CD14-positive monocyte (primary cell): ENCODE measurements around the gene GRID2. TPM values are rescaled to one million over a fixed set of nuclear protein-coding genes. Genes with fewer than 3 reads are reported as not detected.

ENCODE experiments used
- DNase-seq, 3 donors: peaks; one replicate each; pipeline ENCODE4 v3.0.0-alpha.2; 2011 to 2022
- H2AFZ ChIP-seq: 2 replicates; pipeline ENCODE4 v1.6.0; 2012; ENCODE audit warnings: mild to moderate bottlenecking, low read depth, low read length, inconsistent platforms; ENCODE audit not compliant: insufficient read depth, poor library complexity, severe bottlenecking
- H3K27ac ChIP-seq, 2 donors: 1 replicate in 1 of 2; 2 replicates in 1 of 2; pipeline ENCODE4 v1.5.1; 2012 to 2013; ENCODE audit warnings: low read length in 2 of 2, control low read depth in 1 of 2, inconsistent platforms in 1 of 2, low read depth in 1 of 2, mild to moderate bottlenecking in 1 of 2
- H3K27me3 ChIP-seq, 2 donors: one replicate each; pipeline versions ENCODE4 v1.6.0 to v1.6.1; 2011 to 2013; ENCODE audit warnings: low read length in 2 of 2; ENCODE audit not compliant: control insufficient read depth in 2 of 2, insufficient read depth in 2 of 2
- H3K36me3 ChIP-seq, 2 donors: replicated peaks in 1 of 2; 1 replicate in 1 of 2; 2 replicates in 1 of 2; pipeline versions ENCODE4 v1.5.1 to v1.6.1; 2012 to 2013; ENCODE audit warnings: low read length in 2 of 2, control low read depth in 1 of 2, inconsistent platforms in 1 of 2, mild to moderate bottlenecking in 1 of 2; ENCODE audit not compliant: insufficient read depth in 2 of 2, control insufficient read depth in 1 of 2
- H3K4me1 ChIP-seq, 2 donors: 1 replicate in 1 of 2; 2 replicates in 1 of 2; pipeline versions ENCODE4 v1.5.1 to v1.6.1; 2012 to 2013; ENCODE audit warnings: low read length in 2 of 2, control low read depth in 1 of 2, inconsistent platforms in 1 of 2, mild to moderate bottlenecking in 1 of 2, moderate library complexity in 1 of 2; ENCODE audit not compliant: insufficient read depth in 2 of 2, control insufficient read depth in 1 of 2
- H3K4me2 ChIP-seq: replicated peaks from 2 replicates; pipeline ENCODE3; 2012; ENCODE audit warnings: low read length, moderate library complexity, mild to moderate bottlenecking; ENCODE audit not compliant: poor library complexity, severe bottlenecking; ENCODE audit errors: extremely low read depth
- H3K4me3 ChIP-seq, 3 experiments: fragments of 200-600 bp in 1 of 3; sonication (generic) in 1 of 3; replicated peaks in 1 of 3; 1 replicate in 2 of 3; 2 replicates in 1 of 3; pipeline ENCODE4 v1.5.1; 2011 to 2013; ENCODE audit warnings: low read length in 3 of 3, mild to moderate bottlenecking in 3 of 3, control low read depth in 2 of 3, low read depth in 2 of 3, inconsistent platforms in 1 of 3, moderate library complexity in 1 of 3
- H3K79me2 ChIP-seq: 2 replicates; pipeline ENCODE4 v1.6.0; 2012; ENCODE audit warnings: mild to moderate bottlenecking, control low read depth, inconsistent platforms, low read length, moderate library complexity; ENCODE audit not compliant: insufficient read depth
- H3K9ac ChIP-seq: 2 replicates; pipeline ENCODE4 v1.6.0; 2017; ENCODE audit warnings: low read length, mild to moderate bottlenecking; ENCODE audit not compliant: insufficient read depth, poor library complexity, severe bottlenecking
- H3K9me3 ChIP-seq, 2 donors: replicated peaks in 1 of 2; 1 replicate in 1 of 2; 2 replicates in 1 of 2; pipeline versions ENCODE4 v1.5.1 to v1.6.1; 2012 to 2013; ENCODE audit warnings: low read length in 2 of 2, control low read depth in 1 of 2; ENCODE audit not compliant: control insufficient read depth in 1 of 2, insufficient read depth in 1 of 2
- H4K20me1 ChIP-seq: 2 replicates; pipeline ENCODE4 v1.6.0; 2012; ENCODE audit warnings: mild to moderate bottlenecking, low read length, control low read depth, moderate library complexity; ENCODE audit not compliant: insufficient read depth
- H3K27ac Mint-ChIP-seq, 7 donors: one replicate each; pipeline ENCODE4 v1.8.0; 2020; ENCODE audit warnings: mild to moderate bottlenecking in 7 of 7, mixed read lengths in 7 of 7, moderate library complexity in 6 of 7, inconsistent platforms in 2 of 7
- H3K27me3 Mint-ChIP-seq, 3 donors: one replicate each; pipeline ENCODE4 v1.8.0; 2021 to 2022; ENCODE audit warnings: low read depth in 3 of 3, mild to moderate bottlenecking in 3 of 3, mixed read lengths in 3 of 3, moderate library complexity in 3 of 3, inconsistent platforms in 1 of 3
- H3K36me3 Mint-ChIP-seq, 2 donors: one replicate each; pipeline ENCODE4 v1.8.0; 2020; ENCODE audit warnings: mixed read lengths in 2 of 2, inconsistent platforms in 1 of 2, mild to moderate bottlenecking in 1 of 2
- H3K4me1 Mint-ChIP-seq: one replicate; pipeline ENCODE4 v1.8.0; 2020; ENCODE audit warnings: mild to moderate bottlenecking, mixed read lengths
- H3K4me3 Mint-ChIP-seq, 2 donors: one replicate each; pipeline ENCODE4 v1.8.0; 2020; ENCODE audit warnings: mild to moderate bottlenecking in 2 of 2, mixed read lengths in 2 of 2, moderate library complexity in 1 of 2
- H3K9me3 Mint-ChIP-seq, 7 donors: one replicate each; pipeline ENCODE4 v1.8.0; 2020 to 2022; ENCODE audit warnings: mixed read lengths in 7 of 7, mild to moderate bottlenecking in 6 of 7, moderate library complexity in 6 of 7, inconsistent platforms in 2 of 7
- WGBS: methylation state at CpG from one replicate; pipeline ENCODE4 v1.1.5; 2013; ENCODE audit warnings: missing lambda C conversion rate; ENCODE audit not compliant: insufficient coverage; 5-methylcytosine and 5-hydroxymethylcytosine counted together
- intact Hi-C, 2 donors: fragments of 100-400 bp; cut with micrococcal nuclease; formaldehyde crosslinking; loops; one replicate each; pipeline versions ENCODE4 v1.15.0 to v1.15.1; 2023
- polyA plus RNA-seq, 3 donors: library from polyadenylated mRNA; depleted of rRNA in 1 of 3; unstranded in 2 of 3; stranded (reverse) in 1 of 3; fragments of 300-500 nt in 2 of 3; fragments of >200 nt in 1 of 3; fragmentation: Illumina TruSeq in 2 of 3; gene quantifications; 1 replicate in 2 of 3; 2 replicates in 1 of 3; pipeline ENCODE4 v1.2.3, GENCODE V29; 2012 to 2021
- TF ChIP-seq, protein P1 (sequence below): fragments of 200-600 bp; IDR thresholded peaks from one replicate; pipeline ENCODE4 v1.8.0; 2022; ENCODE audit warnings: antibody characterized with exemption, mild to moderate bottlenecking

Gene GRID2
- polyA plus RNA-seq, 3 donors, result not detected

DNA sequence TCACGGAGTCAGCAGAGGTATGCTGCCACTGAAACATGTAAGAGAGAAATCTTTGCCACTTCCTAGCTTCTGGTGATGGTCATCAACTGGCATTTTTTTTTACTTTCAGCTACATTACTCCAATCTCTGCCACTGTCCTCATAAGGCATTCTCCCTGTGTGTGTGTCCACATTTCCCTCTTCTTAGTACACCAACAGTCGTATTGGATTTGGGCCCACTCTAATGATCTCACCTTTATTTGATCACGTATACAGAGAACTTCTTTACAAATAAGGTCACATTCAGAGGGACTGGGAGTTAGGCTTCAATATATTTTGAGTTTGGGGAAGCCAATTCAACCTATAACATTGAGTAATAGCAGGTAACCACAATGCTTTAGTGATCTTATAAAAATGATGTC lies 649.1 kb downstream of the GRID2 start:
- intact Hi-C loops, result no loop called here
- Histone ChIP-seq H4K20me1 (no peaks in the 10 kb centered on the region), H3K79me2 (no peaks in the 10 kb centered on the region), H3K4me3 (no peak overlapping the region), H3K9ac (no peak overlapping the region), H3K4me2 (no peak overlapping the region), H2AFZ (no peak overlapping the region), H3K27me3 (no peaks in the 10 kb centered on the region), H3K36me3 (no peaks in the 10 kb centered on the region), H3K27ac (no peak overlapping the region), H3K9me3 (peaks cover 0 to 2% of the 10 kb centered on the region in 2 donors), H3K4me1 (no peaks in the 10 kb centered on the region)
- Mint-ChIP-seq H3K36me3 (no peaks in the 10 kb centered on the region), H3K27me3 (no peaks in the 10 kb centered on the region), H3K27ac (no peak overlapping the region), H3K9me3 (peaks cover 0 to 4% (median 0%) of the 10 kb centered on the region in 7 donors), H3K4me1 (no peaks in the 10 kb centered on the region), H3K4me3 (no peak overlapping the region)
- 83% methylated on average over 1 of the region's 3 CpGs for WGBS
- DNase-seq, result no peak
- TF ChIP-seq, protein P1, sequence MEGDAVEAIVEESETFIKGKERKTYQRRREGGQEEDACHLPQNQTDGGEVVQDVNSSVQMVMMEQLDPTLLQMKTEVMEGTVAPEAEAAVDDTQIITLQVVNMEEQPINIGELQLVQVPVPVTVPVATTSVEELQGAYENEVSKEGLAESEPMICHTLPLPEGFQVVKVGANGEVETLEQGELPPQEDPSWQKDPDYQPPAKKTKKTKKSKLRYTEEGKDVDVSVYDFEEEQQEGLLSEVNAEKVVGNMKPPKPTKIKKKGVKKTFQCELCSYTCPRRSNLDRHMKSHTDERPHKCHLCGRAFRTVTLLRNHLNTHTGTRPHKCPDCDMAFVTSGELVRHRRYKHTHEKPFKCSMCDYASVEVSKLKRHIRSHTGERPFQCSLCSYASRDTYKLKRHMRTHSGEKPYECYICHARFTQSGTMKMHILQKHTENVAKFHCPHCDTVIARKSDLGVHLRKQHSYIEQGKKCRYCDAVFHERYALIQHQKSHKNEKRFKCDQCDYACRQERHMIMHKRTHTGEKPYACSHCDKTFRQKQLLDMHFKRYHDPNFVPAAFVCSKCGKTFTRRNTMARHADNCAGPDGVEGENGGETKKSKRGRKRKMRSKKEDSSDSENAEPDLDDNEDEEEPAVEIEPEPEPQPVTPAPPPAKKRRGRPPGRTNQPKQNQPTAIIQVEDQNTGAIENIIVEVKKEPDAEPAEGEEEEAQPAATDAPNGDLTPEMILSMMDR, result no peak

DNA sequence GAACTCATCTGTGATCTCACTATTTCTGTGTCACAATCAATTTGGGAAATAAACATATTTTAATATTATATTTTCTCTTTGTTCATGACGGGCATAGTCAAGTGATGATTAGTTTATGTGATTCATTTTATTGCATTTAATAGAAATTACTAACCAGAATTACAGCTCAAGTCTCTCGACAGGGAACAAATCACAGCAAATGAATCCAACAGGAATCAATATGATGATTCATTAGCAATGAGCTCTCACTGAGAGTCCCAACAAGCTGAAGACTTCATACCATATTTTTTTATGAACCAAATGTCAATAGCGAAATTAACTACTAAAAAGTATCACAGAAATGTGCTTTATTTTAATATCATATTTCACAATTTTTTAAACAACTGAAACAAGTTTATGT lies 649.7 kb downstream of the GRID2 start:
- no peak overlapping the region for H3K4me3 Mint-ChIP-seq
- H3K9me3 Mint-ChIP-seq, result peaks cover 0 to 4% (median 0%) of the 10 kb centered on the region in 7 donors
- Histone ChIP-seq H2AFZ (no peak overlapping the region), H4K20me1 (no peaks in the 10 kb centered on the region), H3K79me2 (no peaks in the 10 kb centered on the region), H3K36me3 (no peaks in the 10 kb centered on the region), H3K27me3 (no peaks in the 10 kb centered on the region), H3K27ac (no peak overlapping the region), H3K9me3 (peaks cover 0 to 2% of the 10 kb centered on the region in 2 donors), H3K4me1 (no peaks in the 10 kb centered on the region), H3K4me3 (no peak overlapping the region), H3K9ac (no peak overlapping the region), H3K4me2 (no peak overlapping the region)
- no CpG with 5 or more reads among the region's 3 CpGs for WGBS
- TF ChIP-seq, protein P1, result no peak
- H3K27me3 Mint-ChIP-seq, result no peaks in the 10 kb centered on the region
- DNase-seq, result no peak
- no peaks in the 10 kb centered on the region for H3K36me3 Mint-ChIP-seq
- H3K27ac Mint-ChIP-seq, result no peak overlapping the region
- no peaks in the 10 kb centered on the region for H3K4me1 Mint-ChIP-seq
- intact Hi-C loops, result no loop called here
